ENCODE data around the gene COL17A1.

COL17A1 gene

DNA sequence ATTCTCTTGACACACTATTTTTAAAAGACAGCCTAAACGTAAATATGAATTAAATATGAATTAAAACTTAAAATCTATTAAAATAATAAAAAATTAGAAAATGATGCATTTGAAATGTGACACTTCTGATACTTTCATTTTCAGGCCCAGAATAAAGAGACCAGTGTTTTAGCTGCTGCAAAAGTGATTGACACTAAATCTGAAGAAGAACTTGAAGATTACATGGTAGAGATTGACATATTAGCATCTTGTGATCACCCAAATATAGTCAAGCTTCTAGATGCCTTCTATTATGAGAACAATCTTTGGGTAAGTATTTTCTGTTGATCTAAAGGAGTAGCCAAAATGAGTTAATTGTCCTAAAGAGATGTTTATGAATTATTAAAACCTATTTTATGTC, 95.1 kb downstream of the COL17A1 start:
- no peaks in the 10 kb centered on the region for H3K27me3 Mint-ChIP-seq
- H3K4me1 Mint-ChIP-seq, result peaks cover 8% of the 10 kb centered on the region
- peaks cover 9% of the 10 kb centered on the region for H3K36me3 Mint-ChIP-seq
- DNase-seq (ENCODE audit: low spot score in 2 of 2) (no peak), ATAC-seq (ENCODE audit: low read depth) (no peak)
- no peaks in the 10 kb centered on the region for H3K9me3 Mint-ChIP-seq
- no peak overlapping the region for H3K4me3 Mint-ChIP-seq
- no peak overlapping the region for H3K27ac Mint-ChIP-seq

DNA sequence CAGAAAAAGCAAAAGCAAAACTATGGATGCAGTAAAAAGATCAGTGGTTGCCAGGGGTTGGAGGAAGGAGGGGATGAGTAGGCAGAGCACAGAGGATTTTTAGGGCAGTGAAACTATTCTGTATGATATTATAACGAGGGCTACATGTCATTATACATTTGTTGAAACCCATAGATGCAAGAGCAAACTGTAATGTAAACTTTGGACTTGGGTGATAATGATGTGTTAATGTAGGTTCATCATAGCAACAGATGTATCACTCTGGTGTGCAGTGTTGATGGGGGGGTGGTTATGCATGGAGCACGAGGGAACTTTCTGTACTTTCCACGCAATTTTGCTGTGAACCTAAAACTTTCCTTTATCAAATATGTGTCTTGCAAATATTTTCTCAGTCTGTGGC, 95.6 kb downstream of the COL17A1 start:
- no peak overlapping the region for H3K27ac Mint-ChIP-seq
- peaks cover 8% of the 10 kb centered on the region for H3K4me1 Mint-ChIP-seq
- no peak for DNase-seq (ENCODE audit: low spot score in 2 of 2)
- H3K36me3 Mint-ChIP-seq, result peaks cover 9% of the 10 kb centered on the region
- H3K27me3 Mint-ChIP-seq, result no peaks in the 10 kb centered on the region
- H3K4me3 Mint-ChIP-seq, result no peak overlapping the region
- ATAC-seq (ENCODE audit: low read depth), result no peak
- no peaks in the 10 kb centered on the region for H3K9me3 Mint-ChIP-seq

DNA sequence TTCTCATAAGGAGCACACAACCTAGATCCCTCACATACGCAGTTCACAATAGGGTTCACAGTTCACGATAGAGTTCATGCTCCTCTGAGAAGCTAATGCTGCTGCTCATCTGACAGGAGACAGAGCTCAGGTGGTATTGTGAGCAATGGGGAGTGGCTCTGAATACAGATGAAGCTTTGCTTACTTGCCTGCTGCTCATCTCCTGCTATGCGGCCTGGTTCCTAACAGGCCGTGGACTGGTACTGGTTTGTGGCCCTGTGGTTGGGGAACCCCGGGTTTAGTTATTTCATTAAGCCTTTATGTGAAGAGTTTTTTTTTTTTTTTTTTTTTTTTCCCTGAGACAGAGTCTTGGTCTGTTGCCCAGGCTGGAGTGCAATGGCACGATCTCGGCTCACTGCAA, 99.3 kb downstream of the COL17A1 start:
- Mint-ChIP-seq H3K9me3 (no peaks in the 10 kb centered on the region), H3K36me3 (no peaks in the 10 kb centered on the region), H3K4me1 (peaks cover 25% of the 10 kb centered on the region), H3K4me3 (no peak overlapping the region), H3K27me3 (no peaks in the 10 kb centered on the region), H3K27ac (no peak overlapping the region)
- DNase-seq (ENCODE audit: low spot score in 2 of 2) (peak in 1 of 2 donors; percentile 36), ATAC-seq (ENCODE audit: low read depth) (peak; percentile 87)

DNA sequence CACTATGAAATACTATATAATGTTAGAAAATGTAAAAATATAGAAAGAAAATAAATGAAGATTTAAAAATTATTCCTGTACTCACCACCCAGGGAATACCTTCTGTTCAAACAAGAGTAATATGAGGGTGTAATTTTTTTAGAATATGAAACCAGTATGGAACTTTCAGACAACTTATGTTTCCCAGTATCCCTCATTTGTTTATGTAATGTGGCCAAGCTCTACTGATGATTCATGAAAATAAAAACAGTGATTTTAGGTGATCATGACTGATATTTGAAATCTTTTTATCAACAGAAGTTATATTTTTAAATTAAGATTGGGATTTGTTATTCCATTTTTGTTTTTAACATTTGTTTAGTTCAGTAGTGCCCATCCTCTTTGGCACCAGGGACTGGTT, 100.0 kb downstream of the COL17A1 start:
- Mint-ChIP-seq H3K27me3 (no peaks in the 10 kb centered on the region), H3K4me3 (no peak overlapping the region), H3K36me3 (no peaks in the 10 kb centered on the region), H3K27ac (no peak overlapping the region), H3K9me3 (no peaks in the 10 kb centered on the region), H3K4me1 (peaks cover 25% of the 10 kb centered on the region)
- DNase-seq (ENCODE audit: low spot score in 2 of 2), result no peak
- no peak for ATAC-seq (ENCODE audit: low read depth)

DNA sequence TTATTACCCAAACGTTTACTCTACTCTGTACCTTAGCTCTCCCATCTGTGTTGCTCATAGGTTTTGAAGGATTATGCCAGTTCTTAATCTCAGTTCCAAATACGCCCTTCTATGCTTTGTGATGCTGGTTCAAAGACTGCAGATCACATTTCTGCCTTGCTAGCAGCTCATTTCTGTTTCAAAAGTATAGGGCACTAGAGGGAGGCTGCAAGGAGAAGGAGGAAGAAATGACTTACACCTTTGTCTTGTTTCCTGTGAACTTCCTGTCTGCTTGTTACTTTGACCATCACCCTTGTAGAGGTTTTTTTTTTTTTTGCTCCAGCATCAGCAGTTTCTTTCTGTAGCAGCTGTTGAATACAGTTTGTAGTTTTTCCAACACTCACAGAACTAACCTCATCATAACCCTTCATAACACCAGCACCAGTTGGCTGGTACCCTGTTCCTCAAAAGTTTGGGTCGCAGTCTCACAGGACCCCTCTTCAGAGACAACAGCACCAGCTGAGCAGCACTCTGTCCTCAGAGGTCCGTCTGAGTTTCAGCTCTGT, 102.2 kb downstream of the COL17A1 start:
- peak; percentile 70 for ATAC-seq (ENCODE audit: low read depth)
- Mint-ChIP-seq H3K9me3 (no peaks in the 10 kb centered on the region), H3K27ac (peak overlapping the region; percentile 74), H3K4me3 (peak overlapping the region; percentile 72), H3K36me3 (no peaks in the 10 kb centered on the region), H3K27me3 (no peaks in the 10 kb centered on the region), H3K4me1 (peaks cover 30% of the 10 kb centered on the region)
- peak; percentile 14 to 22 for DNase-seq (ENCODE audit: low spot score in 2 of 2)

GRCh38 chr10:103982639-103983038, 103.0 kb downstream of the COL17A1 start:
- no peaks in the 10 kb centered on the region for H3K27me3 Mint-ChIP-seq
- no peaks in the 10 kb centered on the region for H3K9me3 Mint-ChIP-seq
- H3K4me3 Mint-ChIP-seq, result no peak overlapping the region
- DNase-seq (ENCODE audit: low spot score in 2 of 2) (no peak), ATAC-seq (ENCODE audit: low read depth) (no peak)
- H3K27ac Mint-ChIP-seq, result no peak overlapping the region
- H3K4me1 Mint-ChIP-seq, result peaks cover 30% of the 10 kb centered on the region
- no peaks in the 10 kb centered on the region for H3K36me3 Mint-ChIP-seq

Data from memory B cell (primary cell).